ENCODE results near the gene CCSER2.

CCSER2 gene

GRCh38 chr10:84551437-84552120 lies 223.2 kb downstream of the CCSER2 start:
- DNase-seq, result no peak

- no peak for DNase-seq
Observed at GRCh38 chr10:84552478-84552877, 224.1 kb downstream of the CCSER2 start.

GRCh38 chr10:84562592-84562991 lies 234.2 kb downstream of the CCSER2 start:
- no peak for DNase-seq

- no peak for DNase-seq
Observed at GRCh38 chr10:84563355-84563754, 235.0 kb downstream of the CCSER2 start.

- DNase-seq, result no peak
Observed at GRCh38 chr10:84563868-84564267, 235.5 kb downstream of the CCSER2 start.

GRCh38 chr10:84565881-84566582 lies 237.6 kb downstream of the CCSER2 start:
- no peak for DNase-seq

GRCh38 chr10:84567133-84567532 lies 238.7 kb downstream of the CCSER2 start:
- DNase-seq, result no peak

Measured in stimulated activated CD4-positive, alpha-beta T cell treated with anti-CD3 and anti-CD28 coated beads, Interleukin-12 subunit alpha, Interleukin-12 subunit beta, amount 100 ng/mL, for 4 hours (primary cell).